Panc1 (cell line): ENCODE measurements around the gene GRIA4.

ENCODE experiments used
- CTCF ChIP-seq: fragments of 450-650 bp; IDR thresholded peaks from 2 replicates; pipeline ENCODE4 v1.5.1; 2017; ENCODE audit warnings: mild to moderate bottlenecking
- POLR2AphosphoS5 ChIP-seq: IDR thresholded peaks from 2 replicates; pipeline ENCODE4 v1.6.1; 2012; ENCODE audit warnings: mild to moderate bottlenecking, low read depth, low read length, moderate library complexity
- REST ChIP-seq, 2 experiments: IDR thresholded peaks; 2 replicates each; pipeline ENCODE4 v1.6.1; 2011 to 2012; ENCODE audit warnings: low read depth in 2 of 2, control low read depth in 1 of 2, low read length in 1 of 2, mild to moderate bottlenecking in 1 of 2, moderate library complexity in 1 of 2; ENCODE audit not compliant: insufficient read depth in 1 of 2
- SIN3A ChIP-seq: IDR thresholded peaks from 2 replicates; pipeline ENCODE4 v1.6.1; 2012; ENCODE audit warnings: low read depth, mild to moderate bottlenecking, low read length, moderate library complexity, borderline replicate concordance; ENCODE audit not compliant: insufficient read depth
- TCF7L2 ChIP-seq: IDR thresholded peaks from 2 replicates; pipeline ENCODE4 v1.6.1; 2011; ENCODE audit warnings: mild to moderate bottlenecking, low read depth, low read length, inconsistent platforms

GRCh38 chr11:105838668-105839384 is 229.0 kb downstream of the GRIA4 start:
- no peak for TF ChIP-seq POLR2AphosphoS5
- no peak for TF ChIP-seq CTCF
- no peak for TF ChIP-seq TCF7L2
- TF ChIP-seq SIN3A: no peak
- no peak for TF ChIP-seq REST (IDR thresholded peaks at IDR 0.05; ENCODE audit: insufficient read depth in 1 of 2, low read depth in 2 of 2, low read length in 1 of 2)
